Thyroid gland (tissue), 4 donors: Measurements from ENCODE around the gene DPYSL5.

ENCODE experiments used
- POLR2A ChIP-seq, 2 donors: fragments of 450-650 bp; IDR thresholded peaks; one replicate each; pipeline ENCODE4 v1.6.1; 2017; ENCODE audit warnings: antibody characterized with exemption in 2 of 2, mild to moderate bottlenecking in 2 of 2, moderate library complexity in 1 of 2
- TF ChIP-seq, protein P1 (sequence below), 6 experiments: fragments of 200-600 bp in 3 of 6; fragments of 450-650 bp in 3 of 6; sonication (generic) in 3 of 6; IDR thresholded peaks; one replicate each; pipeline ENCODE4 v1.5.1; 2016 to 2019; ENCODE audit warnings: antibody characterized with exemption in 6 of 6, mild to moderate bottlenecking in 2 of 6, inconsistent platforms in 1 of 6, moderate library complexity in 1 of 6

DNA sequence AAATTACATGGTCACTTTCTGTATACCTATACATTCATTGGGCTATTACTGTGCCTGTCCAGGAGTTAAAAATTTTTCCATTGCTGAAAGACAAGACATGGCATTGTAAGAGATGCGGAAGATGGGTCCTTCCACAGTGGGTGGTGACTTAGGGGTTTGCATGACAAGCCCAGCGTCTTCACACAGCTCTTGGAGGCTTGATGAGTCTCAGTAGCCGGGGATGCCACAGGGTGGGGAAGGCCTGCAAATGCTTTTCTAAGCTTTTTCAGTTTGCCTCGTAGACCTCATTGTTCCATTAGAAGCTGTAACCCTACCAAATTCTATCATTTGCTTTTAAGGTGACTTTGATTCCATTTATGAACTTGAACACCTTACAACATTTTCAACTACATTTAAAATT is 104.4 kb downstream of the DPYSL5 start:
- TF ChIP-seq, protein P1, sequence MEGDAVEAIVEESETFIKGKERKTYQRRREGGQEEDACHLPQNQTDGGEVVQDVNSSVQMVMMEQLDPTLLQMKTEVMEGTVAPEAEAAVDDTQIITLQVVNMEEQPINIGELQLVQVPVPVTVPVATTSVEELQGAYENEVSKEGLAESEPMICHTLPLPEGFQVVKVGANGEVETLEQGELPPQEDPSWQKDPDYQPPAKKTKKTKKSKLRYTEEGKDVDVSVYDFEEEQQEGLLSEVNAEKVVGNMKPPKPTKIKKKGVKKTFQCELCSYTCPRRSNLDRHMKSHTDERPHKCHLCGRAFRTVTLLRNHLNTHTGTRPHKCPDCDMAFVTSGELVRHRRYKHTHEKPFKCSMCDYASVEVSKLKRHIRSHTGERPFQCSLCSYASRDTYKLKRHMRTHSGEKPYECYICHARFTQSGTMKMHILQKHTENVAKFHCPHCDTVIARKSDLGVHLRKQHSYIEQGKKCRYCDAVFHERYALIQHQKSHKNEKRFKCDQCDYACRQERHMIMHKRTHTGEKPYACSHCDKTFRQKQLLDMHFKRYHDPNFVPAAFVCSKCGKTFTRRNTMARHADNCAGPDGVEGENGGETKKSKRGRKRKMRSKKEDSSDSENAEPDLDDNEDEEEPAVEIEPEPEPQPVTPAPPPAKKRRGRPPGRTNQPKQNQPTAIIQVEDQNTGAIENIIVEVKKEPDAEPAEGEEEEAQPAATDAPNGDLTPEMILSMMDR (IDR thresholded peaks at IDR 0.05), result no peak
- TF ChIP-seq POLR2A (IDR thresholded peaks at IDR 0.05), result no peak
